SU-DHL-6 (cell line): ENCODE data around the gene NRXN2.

Experiments
- H2AFZ ChIP-seq: fragments of 200-600 bp; sonication (generic); 2 replicates; pipeline ENCODE4 v1.6.1; 2014; ENCODE audit warnings: low read depth, mild to moderate bottlenecking, moderate library complexity, mixed read lengths, antibody characterized with exemption, low read length; ENCODE audit not compliant: severe bottlenecking
- H3F3A ChIP-seq: fragments of 200-600 bp; shearing (Covaris generic); 2 replicates; pipeline ENCODE4 v1.6.0; 2016; ENCODE audit warnings: antibody characterized with exemption, mild to moderate bottlenecking; ENCODE audit not compliant: insufficient read depth
- H3K27ac ChIP-seq: fragments of 200-600 bp; sonication (generic); 2 replicates; pipeline ENCODE4 v1.5.1; 2016; ENCODE audit warnings: low read depth, mild to moderate bottlenecking, low read length, moderate library complexity, mixed read lengths
- H3K27me3 ChIP-seq: fragments of 200-600 bp; sonication (generic), shearing (Covaris generic); 2 replicates; pipeline ENCODE4 v1.6.0; 2014; ENCODE audit warnings: mild to moderate bottlenecking, low read length
- H3K36me3 ChIP-seq: fragments of 200-600 bp; sonication (generic); 2 replicates; pipeline ENCODE4 v1.6.1; 2014; ENCODE audit warnings: mild to moderate bottlenecking, low read length, mixed read lengths
- H3K4me2 ChIP-seq: fragments of 300-600, 200-600 bp; shearing (Covaris generic), sonication (generic); 2 replicates; pipeline ENCODE4 v1.6.0; 2014; ENCODE audit warnings: low read length, low read depth, mild to moderate bottlenecking; ENCODE audit not compliant: poor library complexity, severe bottlenecking
- H3K4me3 ChIP-seq: fragments of 200-600 bp; sonication (generic); 2 replicates; pipeline ENCODE4 v1.5.1; 2014; ENCODE audit warnings: antibody characterized with exemption, low read length, mild to moderate bottlenecking, mixed read lengths; ENCODE audit not compliant: insufficient read depth, poor library complexity, severe bottlenecking
- H3K79me2 ChIP-seq: fragments of 200-600 bp; sonication (generic); 2 replicates; pipeline ENCODE4 v1.6.1; 2014; ENCODE audit warnings: mild to moderate bottlenecking, low read length, moderate library complexity; ENCODE audit not compliant: insufficient read depth
- H3K9ac ChIP-seq: fragments of 200-600 bp; sonication (generic); 2 replicates; pipeline ENCODE4 v1.7.0; 2014; ENCODE audit warnings: mild to moderate bottlenecking, low read length
- H3K9me2 ChIP-seq: fragments of 200-600 bp; sonication (generic); replicated peaks from 2 replicates; pipeline ENCODE4 v1.6.1; 2014; ENCODE audit warnings: low read length; ENCODE audit not compliant: insufficient read depth
- H3K9me3 ChIP-seq: fragments of 200-600 bp; sonication (generic); 2 replicates; pipeline ENCODE4 v1.6.1; 2014; ENCODE audit warnings: low read length, mixed read lengths; ENCODE audit not compliant: insufficient read depth
- H4K20me1 ChIP-seq: fragments of 200-600 bp; sonication (generic); 2 replicates; pipeline ENCODE4 v1.6.1; 2014; ENCODE audit warnings: low read depth, mild to moderate bottlenecking, antibody characterized with exemption, low read length, moderate library complexity, mixed read lengths
- CTCF ChIP-seq: fragments of 200-600 bp; sonication (generic); IDR thresholded peaks from one replicate; pipeline ENCODE4 v1.5.1; 2017; ENCODE audit warnings: antibody characterized with exemption, mild to moderate bottlenecking, low read length, moderate library complexity; ENCODE audit not compliant: insufficient read depth, poor library complexity, severe bottlenecking
- EZH2phosphoT487 ChIP-seq: fragments of 200-600 bp; sonication (generic), shearing (Covaris generic); conservative IDR thresholded peaks from 2 replicates; pipeline ENCODE4 v1.6.1; 2018; ENCODE audit warnings: mild to moderate bottlenecking, antibody characterized with exemption, low read length, moderate library complexity, mixed read lengths

The NRXN2 gene

GRCh38 chr11:64643256-64643881 is 79.6 kb downstream of the NRXN2 start:
- no peak for TF ChIP-seq CTCF
- no peak for TF ChIP-seq EZH2phosphoT487
- H3K79me2 ChIP-seq: no peaks in the 10 kb centered on the region
- H3K4me3 ChIP-seq: no peak overlapping the region
- H4K20me1 ChIP-seq: no peaks in the 10 kb centered on the region; the same call in 1 of the 2 replicates
- no peak overlapping the region for H3K9ac ChIP-seq
- H3K9me2 ChIP-seq: no peaks in the 10 kb centered on the region
- no peak overlapping the region for H2AFZ ChIP-seq
- no peaks in the 10 kb centered on the region for H3K27me3 ChIP-seq
- H3K36me3 ChIP-seq: no peaks in the 10 kb centered on the region
- no peaks in the 10 kb centered on the region for H3K9me3 ChIP-seq
- no peak overlapping the region for H3K4me2 ChIP-seq
- no peak overlapping the region for H3K27ac ChIP-seq
- no peaks in the 10 kb centered on the region for H3F3A ChIP-seq

- H3K27ac ChIP-seq: no peak overlapping the region
- no peak overlapping the region for H3K4me3 ChIP-seq
- no peak overlapping the region for H2AFZ ChIP-seq
- H3K79me2 ChIP-seq: no peaks in the 10 kb centered on the region
- TF ChIP-seq EZH2phosphoT487: no peak
- TF ChIP-seq CTCF: no peak
- no peaks in the 10 kb centered on the region for H3K27me3 ChIP-seq
- no peaks in the 10 kb centered on the region for H3K9me3 ChIP-seq
- no peak overlapping the region for H3K4me2 ChIP-seq
- no peaks in the 10 kb centered on the region for H3F3A ChIP-seq
- no peaks in the 10 kb centered on the region for H3K9me2 ChIP-seq
- H3K36me3 ChIP-seq: no peaks in the 10 kb centered on the region
- no peaks in the 10 kb centered on the region; the same call in 1 of the 2 replicates for H4K20me1 ChIP-seq
- no peak overlapping the region for H3K9ac ChIP-seq
These were observed 80.1 kb downstream of the NRXN2 start for GRCh38 chr11:64642871-64643255.

- Histone ChIP-seq H3K4me2 (no peak overlapping the region), H3K36me3 (no peaks in the 10 kb centered on the region), H3F3A (no peaks in the 10 kb centered on the region), H3K27ac (no peak overlapping the region), H3K9me2 (no peaks in the 10 kb centered on the region), H3K79me2 (no peaks in the 10 kb centered on the region), H3K9ac (no peak overlapping the region), H3K9me3 (no peaks in the 10 kb centered on the region), H3K27me3 (no peaks in the 10 kb centered on the region), H2AFZ (no peak overlapping the region), H3K4me3 (no peak overlapping the region), H4K20me1 (no peaks in the 10 kb centered on the region; the same call in 1 of the 2 replicates)
- TF ChIP-seq CTCF: no peak
- TF ChIP-seq EZH2phosphoT487: no peak
These were observed 80.6 kb downstream of the NRXN2 start for GRCh38 chr11:64642418-64642735.
